Endothelial cell of umbilical vein (primary cell): ENCODE measurements around the gene DNAJB12.

Source experiments
- CTCF ChIP-seq, 2 donors: IDR thresholded peaks; 1 replicate in 1 of 2; 2 replicates in 1 of 2; pipeline ENCODE4 v1.5.1; 2011; ENCODE audit warnings: low read length in 2 of 2, mild to moderate bottlenecking in 2 of 2, moderate library complexity in 2 of 2, control low read depth in 1 of 2, inconsistent platforms in 1 of 2, low read depth in 1 of 2; ENCODE audit not compliant: insufficient read depth in 1 of 2; ENCODE audit errors: extremely low read depth in 1 of 2
- MYC ChIP-seq: IDR thresholded peaks from one replicate; pipeline ENCODE4 v1.6.1; 2011; ENCODE audit warnings: mild to moderate bottlenecking, low read depth, low read length
- POLR2A ChIP-seq: IDR thresholded peaks from 2 replicates; pipeline ENCODE4 v1.6.1; 2012; ENCODE audit warnings: low read depth, mild to moderate bottlenecking, control low read depth, low read length

- TF ChIP-seq CTCF (IDR thresholded peaks at IDR 0.05; ENCODE audit: extremely low read depth in 1 of 2, insufficient read depth in 1 of 2, low read depth in 1 of 2, low read length in 2 of 2) (no peak), POLR2A (no peak), MYC (no peak)
Measured at GRCh38 chr10:72348282-72348681, 6.4 kb downstream of the DNAJB12 start.
